GM19324 (cell line): Measurements from ENCODE around the gene MGME1.

Experiments used
- ATAC-seq: cut with Tn5 transposase; IDR thresholded peaks from one replicate; pipeline ENCODE4 v1.9.1; 2021; ENCODE audit warnings: mild to moderate bottlenecking, moderate library complexity; ENCODE audit not compliant: unreplicated experiment, low FRiP score

The MGME1 gene

DNA sequence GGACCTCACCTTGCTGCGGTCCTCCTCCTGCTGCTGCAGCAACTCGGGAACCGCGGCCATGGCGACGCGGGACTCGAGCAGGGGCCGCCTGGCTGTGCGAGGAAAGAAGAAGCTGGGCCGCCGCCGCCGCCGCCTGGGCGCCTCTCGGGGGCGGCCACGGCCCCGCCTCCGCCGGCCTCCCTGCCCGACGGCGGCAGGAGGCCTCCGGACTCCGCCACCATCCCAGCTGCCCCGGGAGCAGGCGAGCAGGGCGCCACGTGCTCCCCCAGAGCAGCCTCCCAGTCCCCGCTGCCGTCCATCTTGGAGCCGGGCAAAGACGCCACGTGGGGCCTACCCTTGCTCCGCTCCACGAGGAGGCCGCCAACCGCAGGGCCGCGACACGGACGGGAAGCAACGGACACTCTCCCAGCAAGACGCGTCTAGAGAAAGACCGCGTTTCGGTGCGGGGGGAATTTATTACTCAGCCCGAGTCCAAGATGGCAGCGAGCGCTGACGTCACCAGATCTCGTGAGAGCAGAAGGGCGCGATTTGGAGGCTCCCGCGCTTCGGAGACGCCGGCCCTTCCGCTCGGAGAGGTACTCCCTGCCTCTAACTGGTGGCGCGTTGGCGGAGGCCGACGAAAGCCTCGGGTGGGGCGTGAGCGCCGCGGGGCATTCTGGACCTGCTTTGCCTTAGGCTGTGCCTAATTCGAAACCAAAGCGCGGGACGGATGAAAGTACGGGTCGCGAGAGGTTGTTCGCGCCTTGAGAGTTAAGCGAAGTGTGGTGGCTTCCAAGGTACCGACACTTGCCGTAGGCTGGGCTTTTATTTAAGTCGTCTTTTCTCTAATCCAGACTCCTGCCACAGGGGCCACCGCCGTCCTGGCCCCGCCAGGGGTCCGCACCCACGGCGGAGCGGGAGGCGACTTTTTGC, at the start of gene MGME1, which contains the start of gene SNX5:
Gene MGME1 (plus strand): TSS at position 653 of the 912 bp plus-strand sequence. CDS start 842 bp downstream, outside the sequence.
Gene SNX5 (minus strand): TSS at position 429 of the 912 bp plus-strand sequence. CDS start 369 bp downstream, at position 60.
- ATAC-seq: peak; percentile 81

DNA sequence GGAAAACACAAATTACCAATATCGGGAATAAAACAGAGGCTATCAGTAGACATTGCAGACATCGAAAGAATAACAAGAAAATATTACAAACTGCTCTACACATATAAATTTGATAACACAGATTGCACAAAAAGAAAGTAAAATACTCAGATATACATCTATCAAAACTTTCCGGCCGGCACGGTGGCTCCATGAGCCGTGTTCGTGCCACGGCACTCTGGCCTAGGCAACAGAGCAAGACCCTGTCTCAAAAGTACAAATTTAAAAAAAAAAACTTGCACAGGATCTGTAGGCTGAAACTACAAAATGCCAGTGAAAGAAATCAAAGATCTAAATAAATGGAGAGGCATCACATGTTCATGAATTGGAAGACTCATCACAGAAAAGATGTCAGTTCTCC, 49.7 kb upstream of the MGME1 start:
- ATAC-seq: no peak

DNA sequence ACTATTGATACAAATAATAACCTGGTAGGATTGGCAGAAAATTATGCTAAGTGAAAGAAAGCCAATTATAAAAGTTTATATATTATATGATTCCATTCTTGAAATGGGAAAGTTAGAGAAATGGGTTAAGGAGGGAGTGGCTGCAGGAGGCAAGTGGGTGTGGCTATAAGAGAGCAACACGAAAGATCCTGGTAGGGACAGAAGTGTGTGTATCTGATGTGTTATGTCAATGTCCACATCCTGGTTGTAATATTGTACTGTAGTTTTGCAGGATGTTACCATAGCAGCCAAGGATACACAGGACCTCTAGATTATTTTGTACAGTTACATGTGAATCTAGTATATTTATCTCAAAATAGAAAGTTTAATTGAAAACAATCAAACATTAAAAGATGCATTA, 47.0 kb upstream of the MGME1 start:
- no peak for ATAC-seq

DNA sequence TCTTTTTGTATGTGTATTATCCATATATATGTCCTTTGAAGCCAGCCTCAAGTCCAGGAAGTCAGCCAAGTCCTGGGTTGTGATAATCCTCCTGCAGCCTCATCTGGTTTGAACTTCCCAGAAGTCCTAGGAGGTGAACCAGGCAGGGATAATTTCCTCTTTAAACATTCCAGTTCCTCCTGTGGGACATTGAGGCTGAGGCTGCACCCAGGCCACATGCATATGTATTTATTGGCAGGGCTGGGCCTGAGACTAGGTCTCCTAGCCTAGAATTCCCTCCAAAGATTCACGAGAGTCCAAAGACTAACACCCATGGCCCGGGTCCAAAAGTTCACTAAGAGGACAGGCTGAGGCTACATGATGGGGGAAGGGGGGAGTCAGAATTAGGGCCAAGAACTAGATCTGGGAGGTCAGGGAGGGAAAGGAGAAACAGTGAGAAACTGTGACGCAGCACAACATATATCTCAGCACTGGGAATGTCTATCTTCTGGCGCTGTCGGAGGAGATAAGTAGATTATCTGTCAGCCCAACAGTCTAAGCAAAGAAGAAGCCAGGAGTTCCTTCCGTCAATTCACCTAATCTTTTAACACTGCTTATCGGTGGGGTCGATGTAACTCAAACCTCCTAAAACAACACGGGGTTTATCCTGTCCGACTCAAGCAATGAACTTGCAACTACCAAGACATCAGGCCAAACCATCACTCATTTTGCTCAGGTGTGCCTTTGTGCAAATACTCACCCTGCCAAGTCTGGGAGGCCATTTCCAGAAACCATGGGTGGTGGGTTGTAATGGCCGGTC, 43.5 kb upstream of the MGME1 start:
- no peak for ATAC-seq

- ATAC-seq: no peak
Observed at GRCh38 chr20:17925940-17926300, 42.9 kb upstream of the MGME1 start.

DNA sequence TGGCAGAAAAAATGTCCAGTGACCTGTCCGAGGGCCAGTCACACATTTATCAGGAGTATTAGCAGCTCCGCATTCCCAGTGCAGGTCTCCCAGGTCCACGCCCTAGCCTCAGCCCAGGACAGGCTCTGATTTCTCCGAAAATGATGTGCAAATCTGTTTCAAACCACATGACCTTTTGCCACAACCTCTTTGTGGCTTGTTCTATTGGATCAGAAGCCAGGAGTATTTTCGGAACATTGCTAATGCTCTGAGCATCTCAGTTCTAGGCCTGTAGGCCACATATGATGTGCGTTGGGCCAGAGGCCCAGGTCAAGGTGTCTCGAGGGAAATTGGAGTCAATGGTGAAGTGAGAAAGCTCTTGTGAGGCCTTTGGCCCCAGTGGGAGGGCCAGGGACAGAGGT, 40.6 kb upstream of the MGME1 start:
- ATAC-seq: no peak

- no peak for ATAC-seq
Observed at GRCh38 chr20:17928633-17929311, 40.0 kb upstream of the MGME1 start.

DNA sequence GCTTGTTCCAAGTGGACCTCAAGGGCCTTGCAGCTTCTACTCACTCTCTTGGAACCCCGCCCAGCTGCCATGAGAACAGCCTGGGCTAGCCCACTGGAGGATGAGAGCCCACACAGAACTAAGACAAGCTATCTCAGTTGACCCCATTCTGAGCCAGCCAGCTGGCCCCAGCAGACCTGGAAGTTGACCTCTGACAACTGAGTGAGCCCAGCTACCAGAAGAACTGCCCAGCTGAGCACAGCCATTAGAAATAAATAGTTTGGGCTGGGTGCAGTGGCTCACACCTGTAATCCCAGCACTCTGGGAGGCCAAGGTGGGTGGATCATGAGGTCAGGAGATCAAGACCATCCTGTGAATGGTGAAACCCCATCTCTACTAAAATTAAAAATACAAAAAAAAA, 37.3 kb upstream of the MGME1 start:
- ATAC-seq: no peak

DNA sequence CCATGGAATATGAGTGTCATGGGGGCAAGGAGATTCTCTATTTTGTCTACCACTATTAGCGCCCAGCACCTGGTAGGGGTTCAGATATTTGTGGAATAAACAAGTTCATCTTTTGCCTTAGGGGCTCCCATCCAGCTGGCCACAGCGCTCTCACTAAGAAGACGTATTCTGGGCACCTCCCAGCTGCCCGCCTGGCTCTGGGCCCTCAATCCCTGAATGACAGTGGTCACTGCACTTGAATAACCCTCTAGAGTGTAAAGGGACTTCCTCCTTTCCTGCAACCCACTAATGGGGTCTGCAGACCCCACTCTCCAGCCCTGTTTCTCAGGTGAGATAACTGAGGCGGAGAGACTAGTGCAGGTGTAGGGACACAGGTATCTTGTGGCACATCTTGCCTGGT, 36.4 kb upstream of the MGME1 start:
- ATAC-seq: no peak

- ATAC-seq: no peak
Observed at GRCh38 chr20:17933121-17933520, 35.7 kb upstream of the MGME1 start.

DNA sequence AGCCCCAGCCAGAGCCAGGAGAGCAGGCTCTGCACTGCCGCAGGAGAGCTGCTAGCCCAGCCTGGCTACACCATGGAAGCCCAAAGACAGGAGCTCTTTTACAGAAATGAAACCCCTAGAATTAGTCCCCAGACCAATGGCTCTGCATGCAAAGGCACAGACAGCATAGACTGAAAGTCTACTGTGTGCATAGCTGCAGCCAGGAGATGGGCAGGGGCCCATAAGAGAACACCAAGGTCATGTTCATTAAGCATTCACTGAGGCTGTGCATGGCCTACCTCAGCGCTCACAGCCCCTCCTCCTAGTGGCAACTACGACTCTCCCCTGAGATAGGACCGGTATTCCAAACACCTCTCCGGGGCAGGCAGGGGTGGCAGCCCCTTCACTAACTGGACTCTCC, 35.1 kb upstream of the MGME1 start:
- no peak for ATAC-seq

DNA sequence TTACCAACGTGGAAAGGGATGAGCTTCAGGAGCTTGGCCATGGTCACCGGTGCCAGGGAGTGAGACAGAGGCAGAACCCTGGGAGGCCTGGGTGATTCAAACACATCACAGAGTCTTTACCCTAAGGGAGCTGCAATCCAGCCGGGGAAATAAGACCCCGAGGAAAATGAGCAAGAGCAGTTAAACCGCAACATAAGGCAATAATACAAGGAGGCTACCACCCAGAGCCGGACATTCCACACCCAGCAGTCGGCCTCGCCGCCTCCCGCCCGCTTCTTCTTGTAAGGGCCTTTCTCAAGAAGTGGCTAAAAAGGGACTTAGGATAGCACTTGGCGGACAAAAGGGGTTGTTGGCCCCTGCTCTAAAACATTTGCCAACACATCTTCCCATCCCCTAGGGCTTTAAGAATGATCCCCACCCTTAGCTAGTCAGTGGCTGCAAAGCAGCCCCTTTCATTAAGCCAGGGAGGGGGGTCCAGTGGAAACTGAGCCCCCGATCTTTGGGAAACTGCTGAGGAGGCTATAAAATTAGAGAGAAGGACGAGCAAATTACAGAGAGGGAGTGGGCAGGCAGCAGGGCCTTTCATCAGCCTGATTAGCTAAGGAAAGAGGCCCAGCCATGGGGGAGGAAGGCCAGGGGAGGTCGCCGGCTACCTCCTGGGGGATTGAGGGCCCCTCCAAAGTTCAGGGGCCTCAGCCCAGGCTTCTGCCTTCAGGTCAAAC, 34.5 kb upstream of the MGME1 start:
- no peak for ATAC-seq

GRCh38 chr20:17935186-17935585, 33.6 kb upstream of the MGME1 start:
- ATAC-seq: no peak

- ATAC-seq: no peak
Observed at GRCh38 chr20:17935761-17936160, 33.1 kb upstream of the MGME1 start.

DNA sequence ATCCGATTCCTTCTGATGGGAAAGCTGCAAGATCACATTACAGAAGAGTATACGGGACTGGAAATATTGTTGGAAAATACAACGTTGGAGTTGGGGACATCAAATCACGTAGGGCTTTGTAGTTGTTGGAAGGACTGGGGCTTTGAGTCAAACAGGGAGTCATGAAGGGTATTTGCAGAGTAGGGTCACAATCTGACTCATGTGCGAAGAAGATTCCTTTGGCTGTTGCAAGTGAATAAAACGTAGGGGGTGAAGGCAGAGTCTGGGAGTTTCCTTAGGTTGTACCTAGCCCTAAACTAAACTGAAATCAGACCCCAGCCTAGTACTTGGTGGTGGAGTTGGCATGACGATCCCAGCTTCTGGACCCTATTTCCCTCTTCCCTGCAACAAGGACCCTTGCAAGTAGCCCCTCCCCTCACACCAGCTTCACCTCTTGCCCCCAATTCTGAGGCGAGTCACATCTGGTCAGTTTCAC, 32.5 kb upstream of the MGME1 start:
- no peak for ATAC-seq

DNA sequence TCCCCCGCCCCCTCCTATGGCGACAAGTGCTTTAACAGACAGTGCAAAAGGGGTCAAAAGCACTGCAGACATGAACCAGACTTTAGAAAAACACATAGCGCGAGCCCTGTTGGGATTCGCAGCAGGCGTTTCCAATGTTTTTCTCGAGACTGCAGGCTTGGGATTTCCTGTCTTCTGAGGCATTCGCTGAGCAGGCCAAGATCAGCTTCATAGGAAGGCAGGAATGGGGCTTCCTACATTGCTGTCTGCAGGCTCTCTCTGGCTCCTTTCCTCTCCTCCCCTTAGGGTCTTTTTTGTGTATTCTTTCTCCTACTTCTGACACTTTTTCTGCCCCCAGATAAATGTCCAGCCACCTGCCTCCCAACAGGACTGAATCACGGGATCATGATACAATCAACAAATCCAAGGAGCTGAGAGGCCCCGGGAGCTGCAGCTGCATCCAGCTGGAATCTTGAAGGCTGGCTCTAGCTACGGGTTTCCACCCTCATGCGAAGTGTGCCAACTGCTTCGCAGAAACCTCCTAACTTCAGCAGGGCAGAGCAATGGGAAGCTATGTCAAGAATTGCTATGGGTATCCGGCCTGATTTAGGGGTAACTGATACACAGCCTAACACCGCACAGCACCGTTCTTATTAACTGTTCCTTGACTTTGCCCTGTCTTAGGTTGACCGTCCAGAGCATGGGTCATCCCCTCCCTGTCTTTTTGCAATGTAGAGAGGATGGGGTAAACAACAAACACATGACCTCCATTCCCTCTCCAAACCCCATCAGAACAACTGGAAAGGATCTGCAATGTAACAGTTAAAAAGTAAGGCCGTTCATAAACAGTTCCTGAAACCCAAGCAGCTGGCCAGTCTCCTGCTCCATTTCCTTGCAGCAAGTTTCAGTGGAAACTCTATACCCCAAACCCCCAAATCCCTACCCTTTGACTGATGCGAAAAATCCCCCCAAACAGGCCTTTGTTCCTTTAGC, 31.8 kb upstream of the MGME1 start:
- no peak for ATAC-seq

DNA sequence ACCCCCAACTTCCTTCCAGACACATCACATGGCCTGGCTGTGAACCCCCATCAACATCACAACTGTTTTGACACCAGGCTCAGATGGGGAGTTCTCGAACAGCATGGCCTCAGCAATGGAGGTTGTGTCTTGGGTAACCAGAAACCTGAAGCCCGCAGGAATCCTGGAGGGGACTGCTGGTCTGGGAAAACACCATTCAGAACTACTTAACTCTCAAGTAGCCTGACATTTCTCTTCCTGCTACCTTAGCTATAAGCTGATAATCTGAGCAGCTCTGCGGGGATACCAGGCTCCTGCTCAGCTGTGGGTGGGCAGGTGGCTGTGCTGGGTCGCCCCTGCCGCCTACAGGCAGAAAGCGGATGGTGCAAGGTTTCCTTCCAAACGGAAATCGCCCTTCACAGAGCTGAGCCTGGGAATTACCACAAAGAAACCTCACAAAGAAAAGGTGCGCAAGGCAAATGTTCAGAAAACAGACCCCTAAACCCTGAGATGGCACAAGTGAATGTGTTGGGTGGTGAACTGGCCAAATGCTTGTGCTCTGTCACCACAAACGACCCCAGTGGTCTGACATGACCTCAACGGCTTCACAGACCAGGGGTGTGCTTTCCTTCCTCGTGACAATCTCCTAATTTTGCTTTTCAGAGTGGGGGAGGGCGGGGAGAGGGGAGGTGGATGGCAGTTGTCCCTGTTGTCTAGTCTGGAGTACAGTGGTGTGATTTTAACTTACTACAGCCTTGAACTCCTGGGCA, 29.8 kb upstream of the MGME1 start:
- ATAC-seq: peak; percentile 69

DNA sequence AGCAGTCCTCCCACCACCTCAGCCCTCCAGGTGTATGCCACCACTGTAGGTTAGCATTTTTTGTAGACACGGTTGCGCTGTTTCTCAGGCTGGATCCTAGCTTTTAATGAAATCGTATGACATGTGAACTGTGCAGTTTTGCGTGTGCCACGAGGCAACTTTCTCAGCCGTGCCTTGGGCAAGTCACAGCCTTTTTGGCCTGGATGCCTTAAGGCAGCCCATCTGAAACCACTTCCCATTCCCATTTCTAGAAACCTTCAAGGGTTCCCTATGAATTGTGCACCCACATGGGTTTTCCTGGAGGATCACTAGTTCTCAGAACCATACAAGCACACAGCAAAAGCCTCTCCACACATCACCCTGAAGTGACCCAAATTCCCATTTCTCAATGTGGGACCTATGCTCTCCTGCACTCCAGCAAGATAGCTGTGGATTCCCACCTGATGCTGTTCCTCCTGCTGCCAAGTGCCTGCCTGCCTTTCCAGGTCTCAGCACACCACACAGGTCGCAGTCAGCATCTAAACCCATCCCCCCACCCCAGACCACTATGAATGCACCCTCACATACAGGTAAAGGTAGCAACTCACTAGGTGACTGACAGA, 29.1 kb upstream of the MGME1 start:
- ATAC-seq: no peak
